Peyer's patch (tissue), 4 donors: ENCODE results near the gene SLC23A2. TPM values are rescaled to one million over a fixed set of nuclear protein-coding genes. Genes with fewer than 3 reads are reported as not detected.

Experiments
- DNase-seq, 3 donors: peaks; one replicate each; pipeline ENCODE4 v3.0.0-alpha.2; 2017 to 2019
- H3K27ac ChIP-seq, 4 donors: fragments of 200-600 bp; sonication (generic); one replicate each; pipeline ENCODE4 v1.5.1; 2016 to 2019
- H3K27me3 ChIP-seq, 2 donors: fragments of 200-600 bp; sonication (generic); one replicate each; pipeline ENCODE4 v1.5.1; 2019
- H3K36me3 ChIP-seq, 3 donors: fragments of 200-600 bp; sonication (generic); one replicate each; pipeline ENCODE4 v1.5.1; 2016 to 2019
- H3K4me1 ChIP-seq, 4 donors: fragments of 200-600 bp; sonication (generic); one replicate each; pipeline ENCODE4 v1.5.1; 2016 to 2019
- H3K4me3 ChIP-seq, 4 donors: fragments of 200-600 bp; sonication (generic); 1 replicate in 3 of 4; 2 replicates in 1 of 4; pipeline ENCODE4 v1.5.1; 2016 to 2019; ENCODE audit warnings: mild to moderate bottlenecking in 1 of 4
- H3K9me3 ChIP-seq, 4 donors: fragments of 200-600 bp; sonication (generic); one replicate each; pipeline ENCODE4 v1.5.1; 2016 to 2019; ENCODE audit warnings: mild to moderate bottlenecking in 1 of 4
- POLR2A ChIP-seq, 2 donors: fragments of 450-650 bp; IDR thresholded peaks; one replicate each; pipeline ENCODE4 v1.5.1; 2017; ENCODE audit warnings: antibody characterized with exemption in 2 of 2, mild to moderate bottlenecking in 2 of 2, moderate library complexity in 2 of 2
- total RNA-seq, 4 donors: library from RNA; depleted of rRNA; stranded (reverse); fragments of >200 nt; gene quantifications; one replicate each; pipeline ENCODE4 v1.1.0, GENCODE V29; 2016
- TF ChIP-seq, protein P1 (sequence below), 6 experiments: fragments of 450-650 bp in 4 of 6; fragments of 200-600 bp in 2 of 6; sonication (generic) in 1 of 6; IDR thresholded peaks; one replicate each; pipeline ENCODE4 v1.5.1; 2017 to 2019; ENCODE audit warnings: antibody characterized with exemption in 6 of 6, mild to moderate bottlenecking in 3 of 6, moderate library complexity in 1 of 6

SLC23A2 gene
- total RNA-seq, 4 donors from 2014 or later, result 4.2 to 18.2 (median 11.0) TPM

DNA sequence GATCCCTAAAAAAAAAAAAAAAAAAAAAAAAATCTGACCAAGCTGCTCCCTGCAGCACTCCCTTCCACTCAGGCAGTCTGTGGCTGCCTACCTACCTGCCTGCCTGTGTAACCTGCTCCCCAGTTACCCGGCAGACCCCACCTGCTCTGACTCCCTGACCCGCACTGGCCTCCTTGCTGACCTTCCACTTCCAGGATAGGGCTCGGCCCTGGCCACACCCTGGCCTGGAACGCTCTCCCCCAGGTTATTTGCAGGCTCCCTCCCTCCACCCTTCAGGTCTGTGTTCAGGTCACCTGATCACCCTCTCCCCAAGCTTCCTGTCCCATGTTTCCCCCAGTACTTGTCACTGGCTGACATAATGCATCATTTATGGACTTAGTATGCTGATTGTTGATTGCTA, 134.3 kb downstream of the SLC23A2 start:
- no peaks in the 10 kb centered on the region for H3K27me3 ChIP-seq
- no peak overlapping the region for H3K4me3 ChIP-seq
- DNase-seq, result no peak
- H3K27ac ChIP-seq, result no peak overlapping the region
- H3K9me3 ChIP-seq, result no peaks in the 10 kb centered on the region
- no peaks in the 10 kb centered on the region for H3K4me1 ChIP-seq
- no peak for TF ChIP-seq POLR2A (IDR thresholded peaks at IDR 0.05)
- TF ChIP-seq, protein P1, sequence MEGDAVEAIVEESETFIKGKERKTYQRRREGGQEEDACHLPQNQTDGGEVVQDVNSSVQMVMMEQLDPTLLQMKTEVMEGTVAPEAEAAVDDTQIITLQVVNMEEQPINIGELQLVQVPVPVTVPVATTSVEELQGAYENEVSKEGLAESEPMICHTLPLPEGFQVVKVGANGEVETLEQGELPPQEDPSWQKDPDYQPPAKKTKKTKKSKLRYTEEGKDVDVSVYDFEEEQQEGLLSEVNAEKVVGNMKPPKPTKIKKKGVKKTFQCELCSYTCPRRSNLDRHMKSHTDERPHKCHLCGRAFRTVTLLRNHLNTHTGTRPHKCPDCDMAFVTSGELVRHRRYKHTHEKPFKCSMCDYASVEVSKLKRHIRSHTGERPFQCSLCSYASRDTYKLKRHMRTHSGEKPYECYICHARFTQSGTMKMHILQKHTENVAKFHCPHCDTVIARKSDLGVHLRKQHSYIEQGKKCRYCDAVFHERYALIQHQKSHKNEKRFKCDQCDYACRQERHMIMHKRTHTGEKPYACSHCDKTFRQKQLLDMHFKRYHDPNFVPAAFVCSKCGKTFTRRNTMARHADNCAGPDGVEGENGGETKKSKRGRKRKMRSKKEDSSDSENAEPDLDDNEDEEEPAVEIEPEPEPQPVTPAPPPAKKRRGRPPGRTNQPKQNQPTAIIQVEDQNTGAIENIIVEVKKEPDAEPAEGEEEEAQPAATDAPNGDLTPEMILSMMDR (IDR thresholded peaks at IDR 0.05), result no peak
- H3K36me3 ChIP-seq, result peaks cover 0 to 15% (median 0%) of the 10 kb centered on the region in 3 donors

DNA sequence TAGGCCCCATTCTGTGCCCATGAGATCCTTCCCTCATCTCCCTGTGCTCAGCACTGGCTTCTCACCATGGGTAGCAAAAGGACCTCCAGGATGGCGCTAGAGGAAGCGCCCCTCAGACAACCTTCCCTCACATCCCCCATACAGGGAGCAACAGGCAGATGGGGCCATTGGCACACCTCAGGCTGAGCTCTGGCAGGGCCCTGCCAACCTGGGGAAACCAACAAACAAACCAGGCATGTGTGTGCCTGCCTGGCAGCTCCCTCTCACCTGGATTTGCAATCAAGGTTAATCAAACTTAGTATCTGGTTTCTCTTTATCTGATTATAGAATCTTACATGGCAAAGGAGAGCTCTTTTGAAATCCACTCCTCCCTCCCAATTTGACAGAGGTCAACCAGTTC, 134.9 kb downstream of the SLC23A2 start:
- TF ChIP-seq, protein P1 (IDR thresholded peaks at IDR 0.05), result no peak
- no peak for TF ChIP-seq POLR2A (IDR thresholded peaks at IDR 0.05)
- H3K27ac ChIP-seq, result no peak overlapping the region
- no peaks in the 10 kb centered on the region for H3K27me3 ChIP-seq
- peaks cover 0 to 19% (median 0%) of the 10 kb centered on the region in 3 donors for H3K36me3 ChIP-seq
- DNase-seq, result no peak
- no peak overlapping the region for H3K4me3 ChIP-seq
- H3K4me1 ChIP-seq, result no peaks in the 10 kb centered on the region
- no peaks in the 10 kb centered on the region for H3K9me3 ChIP-seq

DNA sequence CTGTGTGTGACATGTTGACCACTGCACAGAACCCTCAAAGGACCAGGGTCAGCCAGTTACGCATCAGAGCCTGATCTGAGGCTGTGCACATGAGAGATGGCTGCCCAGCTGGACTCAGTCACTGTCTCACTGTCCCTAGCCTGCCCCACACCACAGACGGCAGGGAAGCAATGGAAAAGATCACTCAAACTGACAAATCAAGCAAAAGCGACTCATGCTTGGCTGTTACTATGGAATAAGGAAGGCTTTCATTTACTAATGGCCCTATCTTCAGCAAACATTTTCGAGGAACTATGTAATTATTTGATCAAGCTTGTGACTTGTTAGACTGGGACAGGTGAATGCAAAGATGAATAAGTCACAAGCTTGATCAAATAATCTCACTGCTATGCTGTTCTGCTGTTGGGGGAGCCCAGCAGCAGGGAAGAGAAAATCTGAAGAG, 137.0 kb downstream of the SLC23A2 start:
- Histone ChIP-seq H3K9me3 (no peaks in the 10 kb centered on the region), H3K27ac (no peak overlapping the region), H3K36me3 (peaks cover 0 to 32% (median 0%) of the 10 kb centered on the region in 3 donors), H3K4me3 (no peak overlapping the region), H3K27me3 (no peaks in the 10 kb centered on the region), H3K4me1 (no peaks in the 10 kb centered on the region)
- no peak for DNase-seq
- TF ChIP-seq, protein P1 (IDR thresholded peaks at IDR 0.05), result no peak
- no peak for TF ChIP-seq POLR2A (IDR thresholded peaks at IDR 0.05)

DNA sequence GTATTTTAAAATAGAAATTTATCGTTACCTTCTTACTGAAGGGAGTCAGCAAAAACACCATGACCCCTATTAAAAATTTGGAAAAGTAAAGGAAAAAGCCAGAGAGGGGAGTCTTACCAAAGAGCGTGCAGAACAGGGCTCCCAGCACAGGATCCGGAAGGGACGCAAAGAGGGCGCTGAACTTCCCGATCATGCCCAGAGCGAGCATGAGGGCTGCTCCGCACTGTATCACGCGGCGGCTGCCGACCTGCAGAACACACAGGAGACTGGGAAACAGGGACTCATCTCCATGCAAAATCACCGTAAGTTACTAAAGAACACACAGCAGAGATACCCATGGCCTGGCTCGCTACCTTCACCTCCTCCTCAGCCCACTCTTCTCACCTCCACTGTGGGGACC, 138.6 kb downstream of the SLC23A2 start:
- no peak overlapping the region for H3K4me3 ChIP-seq
- no peak for DNase-seq
- H3K4me1 ChIP-seq, result no peaks in the 10 kb centered on the region
- no peaks in the 10 kb centered on the region for H3K27me3 ChIP-seq
- H3K27ac ChIP-seq, result no peak overlapping the region
- peaks cover 0 to 43% (median 0%) of the 10 kb centered on the region in 3 donors for H3K36me3 ChIP-seq
- no peaks in the 10 kb centered on the region for H3K9me3 ChIP-seq
- TF ChIP-seq, protein P1 (IDR thresholded peaks at IDR 0.05), result no peak
- no peak for TF ChIP-seq POLR2A (IDR thresholded peaks at IDR 0.05)

DNA sequence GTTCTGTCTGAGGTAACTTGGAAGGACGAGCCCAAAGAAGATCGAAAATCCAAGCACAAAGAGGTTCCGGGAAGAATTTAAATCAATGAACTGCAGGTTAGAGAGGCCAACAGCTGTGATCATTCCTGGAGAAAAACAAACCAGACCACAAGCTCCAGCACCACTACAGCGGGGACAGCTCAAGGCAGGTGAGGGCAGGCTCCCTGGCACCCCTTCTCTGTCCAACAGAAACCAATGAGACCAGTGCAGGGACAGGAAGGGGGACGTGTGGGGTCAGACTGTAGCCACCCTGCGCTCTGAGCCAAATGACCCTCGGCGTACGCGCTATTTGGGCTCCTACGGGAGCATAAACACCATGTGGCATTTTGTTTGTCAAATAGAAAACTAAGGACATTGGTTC, 139.3 kb downstream of the SLC23A2 start:
- peaks cover 0 to 43% (median 0%) of the 10 kb centered on the region in 3 donors for H3K36me3 ChIP-seq
- TF ChIP-seq, protein P1 (IDR thresholded peaks at IDR 0.05), result no peak
- no peak for TF ChIP-seq POLR2A (IDR thresholded peaks at IDR 0.05)
- H3K27me3 ChIP-seq, result no peaks in the 10 kb centered on the region
- no peak for DNase-seq
- H3K9me3 ChIP-seq, result no peaks in the 10 kb centered on the region
- H3K4me1 ChIP-seq, result no peaks in the 10 kb centered on the region
- no peak overlapping the region for H3K27ac ChIP-seq
- no peak overlapping the region for H3K4me3 ChIP-seq

DNA sequence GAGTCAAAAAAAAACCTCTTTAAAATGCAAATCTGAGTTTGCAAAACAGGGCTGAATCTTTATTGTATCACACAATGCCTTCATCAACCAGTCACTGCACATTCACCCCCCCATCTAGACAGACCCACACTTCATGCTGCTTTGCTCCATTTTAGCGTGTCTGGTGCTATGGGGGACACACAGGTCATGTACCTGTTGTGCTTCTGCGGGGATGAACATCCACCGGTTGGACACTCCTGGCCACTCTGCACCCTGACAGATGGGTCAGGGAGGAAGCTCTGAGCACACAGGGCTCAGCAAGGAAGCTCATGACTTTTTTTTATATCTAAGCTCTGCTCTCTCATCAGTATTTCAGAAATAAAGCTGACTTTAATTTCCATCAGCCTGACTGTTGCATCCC, 143.3 kb downstream of the SLC23A2 start:
- Histone ChIP-seq H3K27me3 (no peaks in the 10 kb centered on the region), H3K36me3 (peaks cover 0 to 61% (median 0%) of the 10 kb centered on the region in 3 donors), H3K4me1 (no peaks in the 10 kb centered on the region), H3K4me3 (no peak overlapping the region), H3K9me3 (no peaks in the 10 kb centered on the region), H3K27ac (no peak overlapping the region)
- no peak for TF ChIP-seq POLR2A (IDR thresholded peaks at IDR 0.05)
- TF ChIP-seq, protein P1 (IDR thresholded peaks at IDR 0.05), result no peak
- no peak for DNase-seq
